HG03045 (cell line): ENCODE data around the gene ACO2.

Experiments
- ATAC-seq: cut with Tn5 transposase; IDR thresholded peaks from one replicate; pipeline ENCODE4 v1.9.1; 2021; ENCODE audit warnings: mild to moderate bottlenecking, moderate library complexity; ENCODE audit not compliant: unreplicated experiment

The ACO2 gene

GRCh38 chr22:41488076-41488475 lies 19.2 kb downstream of the ACO2 start:
- no peak for ATAC-seq

GRCh38 chr22:41488596-41489385 lies 19.9 kb downstream of the ACO2 start:
- no peak for ATAC-seq

GRCh38 chr22:41491374-41492100 lies 22.6 kb downstream of the ACO2 start:
- ATAC-seq, result no peak

- ATAC-seq, result no peak
Measured at GRCh38 chr22:41498303-41498835, 29.5 kb downstream of the ACO2 start.

- ATAC-seq, result no peak
Measured at GRCh38 chr22:41499624-41500280, 30.8 kb downstream of the ACO2 start.

GRCh38 chr22:41500303-41500702 lies 31.4 kb downstream of the ACO2 start:
- ATAC-seq, result no peak

GRCh38 chr22:41501209-41501608 lies 32.3 kb downstream of the ACO2 start:
- ATAC-seq, result no peak

GRCh38 chr22:41504397-41504796 lies 35.5 kb downstream of the ACO2 start:
- no peak for ATAC-seq

GRCh38 chr22:41504816-41505215 lies 35.9 kb downstream of the ACO2 start:
- no peak for ATAC-seq

- ATAC-seq, result no peak
Measured at GRCh38 chr22:41505511-41506220, 36.7 kb downstream of the ACO2 start.

GRCh38 chr22:41507330-41508063 lies 38.6 kb downstream of the ACO2 start:
- ATAC-seq, result no peak

- ATAC-seq, result no peak
Measured at GRCh38 chr22:41508770-41509170, 39.9 kb downstream of the ACO2 start.

GRCh38 chr22:41511521-41511968 lies 42.6 kb downstream of the ACO2 start:
- no peak for ATAC-seq

- no peak for ATAC-seq
Measured at GRCh38 chr22:41512421-41513194, 43.7 kb downstream of the ACO2 start.

GRCh38 chr22:41513391-41513790 lies 44.5 kb downstream of the ACO2 start:
- no peak for ATAC-seq

- no peak for ATAC-seq
Measured at GRCh38 chr22:41516462-41516861, 47.5 kb downstream of the ACO2 start.

- no peak for ATAC-seq
Measured at GRCh38 chr22:41517172-41518047, 48.5 kb downstream of the ACO2 start.

- ATAC-seq, result no peak
Measured at GRCh38 chr22:41518048-41518347, 49.1 kb downstream of the ACO2 start.

- no peak for ATAC-seq
Measured at GRCh38 chr22:41521126-41521525, 52.2 kb downstream of the ACO2 start.
